Activated naive CD4-positive, alpha-beta T cell treated with anti-CD3 and anti-CD28 coated beads, Interleukin-2, amount 10 ng/mL, durations not matched to agents 7 days and 5 days (primary cell): ENCODE results near the gene GMDS.

Source experiments
- CTCF ChIA-PET: fragments of 350-600 bp; sonication (Branson Sonifier 250); formaldehyde crosslinking; loops from one replicate; lab custom pipeline; 2021; ENCODE audit warnings: antibody characterized with exemption; lab: Charles Lee
- DNase-seq: peaks from one replicate; pipeline ENCODE4 v3.0.0-alpha.2; 2020
- H3K27ac Mint-ChIP-seq: one replicate; pipeline ENCODE4 v1.8.0; 2021; ENCODE audit warnings: mild to moderate bottlenecking, moderate library complexity, mixed read lengths
- H3K27me3 Mint-ChIP-seq: one replicate; pipeline ENCODE4 v1.8.0; 2021; ENCODE audit warnings: mild to moderate bottlenecking, mixed read lengths
- H3K36me3 Mint-ChIP-seq: one replicate; pipeline ENCODE4 v1.8.0; 2021; ENCODE audit warnings: mixed read lengths
- H3K4me1 Mint-ChIP-seq: one replicate; pipeline ENCODE4 v1.8.0; 2021; ENCODE audit warnings: mixed read lengths
- H3K4me3 Mint-ChIP-seq: one replicate; pipeline ENCODE4 v1.8.0; 2021; ENCODE audit warnings: mild to moderate bottlenecking, moderate library complexity, mixed read lengths
- H3K9me3 Mint-ChIP-seq: one replicate; pipeline ENCODE4 v1.8.0; 2021; ENCODE audit warnings: mixed read lengths

The GMDS gene

DNA sequence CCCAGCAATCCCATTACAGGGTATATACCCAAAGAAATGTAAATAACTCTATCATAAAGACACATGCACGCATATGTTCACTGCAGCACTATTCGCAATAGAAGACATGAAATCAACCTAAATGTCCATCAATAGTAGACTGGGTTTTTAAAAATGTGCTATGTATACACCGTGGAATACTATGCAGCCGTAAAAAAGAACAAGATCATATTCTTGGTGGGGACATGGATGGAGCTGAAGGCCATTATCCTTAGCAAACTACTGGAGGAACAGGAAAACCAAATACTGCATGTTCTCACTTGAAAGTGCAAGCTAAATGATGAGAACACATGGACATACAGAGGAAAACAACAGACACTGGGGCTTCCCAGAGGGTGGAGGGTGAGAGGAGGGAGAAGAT, 201.2 kb downstream of the GMDS start:
- CTCF ChIA-PET = interaction anchor here (0.6 kb wide), 1 partner anchor 634 kb away, joined by 4 read pairs; no protein-coding TSS in a partner anchor
- Mint-ChIP-seq H3K27me3 (no peaks in the 10 kb centered on the region), H3K4me1 (no peaks in the 10 kb centered on the region), H3K27ac (no peak overlapping the region), H3K36me3 (no peaks in the 10 kb centered on the region), H3K4me3 (no peak overlapping the region), H3K9me3 (peaks cover 3% of the 10 kb centered on the region)
- DNase-seq = no peak

DNA sequence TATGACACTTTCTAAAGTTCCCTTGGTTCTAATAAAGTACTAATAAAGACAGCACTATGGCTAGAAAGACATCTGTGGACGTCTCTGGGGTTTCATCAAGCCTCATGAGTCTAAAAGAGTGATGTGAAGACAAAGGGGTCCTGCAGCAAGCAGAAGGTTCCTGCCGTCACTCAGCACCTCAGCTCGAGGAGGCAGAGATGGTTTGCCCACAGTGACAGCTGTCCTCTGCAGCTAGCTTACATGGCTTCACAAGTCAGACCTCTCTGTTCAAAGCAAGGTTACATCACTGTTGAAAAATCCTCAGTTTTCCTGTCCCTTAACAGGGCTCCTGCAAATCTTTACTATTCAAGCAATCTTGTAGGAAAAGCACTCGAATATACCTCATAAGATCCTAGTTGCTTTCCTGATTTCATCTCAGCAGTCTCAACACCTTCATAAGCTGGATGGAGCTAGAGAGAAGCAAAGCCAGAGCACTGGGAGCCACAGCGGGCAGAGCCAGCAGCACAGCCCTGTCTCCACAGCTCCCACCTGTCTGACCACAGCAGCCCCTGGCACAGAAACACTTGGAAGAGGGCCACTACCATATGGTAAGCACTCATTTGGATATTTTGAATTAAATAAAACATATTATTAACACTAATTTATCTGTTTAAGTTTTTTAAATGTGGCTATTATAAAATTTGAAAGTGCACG, 202.3 kb downstream of the GMDS start:
- Mint-ChIP-seq H3K36me3 (no peaks in the 10 kb centered on the region), H3K27ac (no peak overlapping the region), H3K4me3 (no peak overlapping the region), H3K9me3 (peaks cover 3% of the 10 kb centered on the region), H3K4me1 (peaks cover 10% of the 10 kb centered on the region), H3K27me3 (no peaks in the 10 kb centered on the region)
- DNase-seq = no peak
- CTCF ChIA-PET = no interaction called here

DNA sequence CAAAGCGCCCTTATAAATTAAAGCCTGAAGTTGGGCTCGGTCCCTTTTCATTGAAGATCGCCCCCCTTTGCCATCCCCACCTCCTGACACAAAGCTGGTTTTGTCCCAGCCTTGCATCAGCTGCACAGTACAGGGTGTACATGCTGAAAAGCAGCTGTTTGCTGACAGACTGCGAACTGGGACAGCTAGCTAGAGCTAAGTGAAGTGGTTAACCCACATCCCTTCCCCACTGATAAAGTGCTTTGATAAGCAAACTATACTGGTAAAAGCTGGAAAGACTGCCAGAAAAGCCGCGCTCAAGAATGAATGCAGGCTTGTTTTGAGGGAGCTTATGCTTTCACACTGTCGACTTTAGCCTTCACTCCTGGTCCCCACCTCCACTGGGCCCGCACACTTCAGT, 207.3 kb downstream of the GMDS start:
- Mint-ChIP-seq H3K4me3 (no peak overlapping the region), H3K36me3 (no peaks in the 10 kb centered on the region), H3K9me3 (no peaks in the 10 kb centered on the region), H3K4me1 (peaks cover 23% of the 10 kb centered on the region), H3K27ac (peak overlapping the region; percentile 69), H3K27me3 (no peaks in the 10 kb centered on the region)
- CTCF ChIA-PET = interaction anchor here (1.2 to 1.3 kb wide), 2 partner anchors 28 to 61 kb away, joined by 3 read pairs; no protein-coding TSS in a partner anchor
- peak; percentile 67 for DNase-seq

DNA sequence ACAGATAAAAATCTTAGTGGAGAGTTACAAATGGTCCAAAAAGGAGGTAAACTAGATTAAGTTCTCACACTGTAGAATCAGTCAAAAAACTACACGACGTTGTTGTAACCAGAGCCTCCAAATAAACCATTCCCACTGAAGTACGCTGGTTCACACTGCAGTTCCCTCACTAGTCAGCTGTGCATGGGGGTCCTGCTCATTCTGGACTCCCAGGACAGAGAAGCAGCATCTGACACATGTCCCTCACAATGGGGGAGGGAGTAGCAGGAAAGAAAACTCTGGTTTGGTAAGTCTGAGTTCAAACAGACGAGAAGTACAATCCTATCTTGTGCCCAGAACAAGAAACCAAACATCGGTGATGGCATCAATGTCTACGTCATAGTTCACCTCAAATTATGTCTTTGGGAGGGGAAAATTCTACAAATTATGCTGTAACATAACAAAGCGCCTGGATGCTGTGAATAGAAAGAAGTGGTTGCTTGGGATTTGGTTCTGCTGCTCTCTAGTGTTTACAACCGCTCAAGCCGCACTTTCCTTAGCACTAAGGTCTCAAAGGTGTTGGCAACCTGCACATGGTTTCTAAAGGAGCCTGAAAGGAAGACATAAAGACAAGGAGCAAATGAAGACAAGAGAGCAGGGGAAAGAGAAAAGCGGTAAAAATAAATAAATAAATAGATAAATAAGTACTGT, 208.0 kb downstream of the GMDS start:
- Mint-ChIP-seq H3K36me3 (no peaks in the 10 kb centered on the region), H3K27me3 (no peaks in the 10 kb centered on the region), H3K4me1 (peaks cover 23% of the 10 kb centered on the region), H3K9me3 (no peaks in the 10 kb centered on the region), H3K27ac (no peak overlapping the region), H3K4me3 (no peak overlapping the region)
- CTCF ChIA-PET = interaction anchor here (1.1 to 1.3 kb wide), 3 partner anchors 9 to 61 kb away, joined by 3 read pairs; no protein-coding TSS in a partner anchor
- DNase-seq = no peak

DNA sequence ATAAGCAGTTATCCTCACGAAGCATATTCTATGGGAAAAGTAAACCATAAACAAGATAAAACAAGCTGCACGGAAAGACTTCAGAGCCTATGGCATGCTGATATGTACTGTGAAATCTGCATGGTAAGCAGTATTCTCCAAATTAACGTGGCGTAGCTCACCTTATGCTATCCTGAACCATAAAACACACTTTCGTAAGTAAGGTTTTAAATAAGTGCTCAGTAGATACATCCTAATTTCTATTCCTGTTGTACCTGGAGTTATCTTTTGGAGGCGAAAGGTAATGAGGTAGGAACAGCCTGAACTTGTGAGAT, 208.7 kb downstream of the GMDS start:
- H3K27me3 Mint-ChIP-seq = no peaks in the 10 kb centered on the region
- no peak for DNase-seq
- H3K4me1 Mint-ChIP-seq = peaks cover 23% of the 10 kb centered on the region
- CTCF ChIA-PET = interaction anchor here (1.1 kb wide), 1 partner anchor 9 kb away, joined by 3 read pairs; no protein-coding TSS in a partner anchor
- H3K4me3 Mint-ChIP-seq = no peak overlapping the region
- no peaks in the 10 kb centered on the region for H3K36me3 Mint-ChIP-seq
- no peak overlapping the region for H3K27ac Mint-ChIP-seq
- no peaks in the 10 kb centered on the region for H3K9me3 Mint-ChIP-seq

DNA sequence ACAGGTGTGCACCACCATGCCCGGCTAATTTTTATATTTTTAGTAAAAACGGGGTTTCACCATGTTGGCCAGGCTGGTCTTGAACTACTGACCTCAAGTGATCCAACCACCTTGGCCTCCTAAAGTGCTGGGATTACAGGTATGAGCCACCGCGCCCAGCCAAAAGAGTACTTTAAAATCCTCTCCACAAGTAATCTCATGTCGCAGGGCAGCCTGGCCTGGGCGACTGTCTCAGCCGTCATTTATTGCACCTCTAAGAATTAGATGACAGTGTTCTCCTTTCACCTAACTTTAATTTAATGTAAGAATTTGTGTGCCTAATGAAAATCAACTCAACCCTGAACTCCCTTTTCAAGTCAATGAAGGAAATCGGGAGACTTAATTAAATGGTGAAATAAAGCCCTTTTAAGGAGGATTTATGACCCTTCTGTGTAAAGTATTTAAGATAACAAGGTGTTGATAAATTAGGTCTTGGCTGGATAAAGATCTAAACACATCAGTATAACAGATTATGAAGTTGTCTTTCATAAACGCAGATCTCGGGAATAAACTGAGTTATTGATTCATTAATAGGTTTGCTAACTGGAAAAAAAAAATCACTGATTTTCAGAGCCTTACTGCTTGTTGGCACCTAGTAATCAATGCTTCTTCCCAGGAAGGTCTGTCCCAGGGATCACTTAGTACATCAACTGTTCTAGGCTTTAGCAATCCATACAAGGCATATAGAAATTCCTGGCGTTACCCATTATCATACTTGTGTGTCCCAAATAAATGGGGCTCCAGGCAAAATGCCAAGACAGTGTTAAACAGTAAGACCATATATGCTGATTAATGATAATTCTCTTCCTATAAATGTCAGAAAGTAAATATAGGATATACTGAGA, 209.3 kb downstream of the GMDS start:
- H3K9me3 Mint-ChIP-seq = no peaks in the 10 kb centered on the region
- DNase-seq = no peak
- H3K36me3 Mint-ChIP-seq = no peaks in the 10 kb centered on the region
- no peaks in the 10 kb centered on the region for H3K27me3 Mint-ChIP-seq
- H3K4me1 Mint-ChIP-seq = peaks cover 23% of the 10 kb centered on the region
- H3K4me3 Mint-ChIP-seq = no peak overlapping the region
- no peak overlapping the region for H3K27ac Mint-ChIP-seq
- CTCF ChIA-PET = interaction anchor here (1.0 to 1.1 kb wide), 2 partner anchors 10 to 13 kb away, joined by 3 read pairs; no protein-coding TSS in a partner anchor

DNA sequence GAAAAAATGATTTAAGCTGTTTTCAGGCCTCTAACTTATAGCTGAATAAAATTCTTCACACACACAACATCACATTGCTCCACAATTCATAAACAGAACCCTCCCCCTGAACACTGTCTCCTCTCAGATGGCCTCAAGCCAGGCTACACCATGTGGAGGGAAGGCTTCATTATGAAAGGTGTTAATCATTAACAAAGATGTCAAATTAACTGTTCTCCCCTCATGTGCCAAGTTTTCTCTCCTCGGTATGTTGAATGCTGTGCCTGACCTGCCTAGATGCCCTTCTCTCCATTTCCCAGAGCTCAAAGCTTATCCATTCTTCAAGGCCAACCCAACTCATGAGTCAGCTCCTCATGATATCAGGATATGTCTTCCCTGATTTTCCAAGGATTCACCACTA, 210.4 kb downstream of the GMDS start:
- H3K36me3 Mint-ChIP-seq = no peaks in the 10 kb centered on the region
- no peak for DNase-seq
- no peaks in the 10 kb centered on the region for H3K27me3 Mint-ChIP-seq
- no peak overlapping the region for H3K27ac Mint-ChIP-seq
- no peaks in the 10 kb centered on the region for H3K9me3 Mint-ChIP-seq
- CTCF ChIA-PET = interaction anchor here (1.0 kb wide), 1 partner anchor 14 kb away, joined by 3 read pairs; no protein-coding TSS in a partner anchor
- H3K4me3 Mint-ChIP-seq = no peak overlapping the region
- peaks cover 23% of the 10 kb centered on the region for H3K4me1 Mint-ChIP-seq

DNA sequence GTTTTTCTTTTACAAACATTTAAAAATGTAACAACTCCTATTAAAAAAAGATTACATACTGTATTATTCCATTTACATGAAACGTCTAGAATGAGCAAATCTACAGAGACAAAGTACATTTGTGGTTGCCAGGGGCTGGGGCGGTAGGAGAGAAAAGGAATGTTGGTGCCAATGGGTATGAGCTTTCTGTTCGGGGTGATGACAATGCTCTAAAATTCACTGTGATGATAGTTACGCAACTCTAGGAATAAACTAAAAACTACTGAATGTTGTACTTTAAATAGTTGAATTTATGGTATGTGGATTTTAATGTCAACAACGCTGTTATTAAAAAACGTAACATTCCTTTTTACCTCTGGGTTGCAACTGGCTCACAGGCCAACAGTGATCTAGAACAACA, 211.1 kb downstream of the GMDS start:
- H3K27ac Mint-ChIP-seq = no peak overlapping the region
- CTCF ChIA-PET = no interaction called here
- no peaks in the 10 kb centered on the region for H3K27me3 Mint-ChIP-seq
- no peak overlapping the region for H3K4me3 Mint-ChIP-seq
- peaks cover 23% of the 10 kb centered on the region for H3K4me1 Mint-ChIP-seq
- no peaks in the 10 kb centered on the region for H3K36me3 Mint-ChIP-seq
- H3K9me3 Mint-ChIP-seq = no peaks in the 10 kb centered on the region
- no peak for DNase-seq

DNA sequence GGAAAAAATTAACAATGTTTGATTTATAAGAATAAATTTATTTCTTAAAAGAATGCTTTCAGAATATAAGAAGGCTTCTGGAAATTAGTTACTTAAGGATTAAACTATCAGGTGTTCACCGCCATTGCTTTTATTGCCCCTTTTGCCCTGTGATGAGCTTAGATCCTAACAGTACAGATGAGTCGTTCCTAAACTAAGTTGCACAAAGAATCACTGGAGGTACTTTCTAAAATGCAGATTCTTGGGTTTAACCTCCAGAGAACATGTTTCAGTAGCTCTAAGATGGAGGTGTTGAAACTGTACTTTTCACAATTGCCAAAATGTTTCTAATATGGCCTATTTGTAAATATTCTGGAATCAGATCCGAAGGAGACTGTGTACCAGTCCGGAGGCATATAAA, 211.9 kb downstream of the GMDS start:
- no peak overlapping the region for H3K4me3 Mint-ChIP-seq
- H3K36me3 Mint-ChIP-seq = no peaks in the 10 kb centered on the region
- H3K27ac Mint-ChIP-seq = no peak overlapping the region
- no peak for DNase-seq
- no peaks in the 10 kb centered on the region for H3K9me3 Mint-ChIP-seq
- peaks cover 21% of the 10 kb centered on the region for H3K4me1 Mint-ChIP-seq
- CTCF ChIA-PET = no interaction called here
- no peaks in the 10 kb centered on the region for H3K27me3 Mint-ChIP-seq

DNA sequence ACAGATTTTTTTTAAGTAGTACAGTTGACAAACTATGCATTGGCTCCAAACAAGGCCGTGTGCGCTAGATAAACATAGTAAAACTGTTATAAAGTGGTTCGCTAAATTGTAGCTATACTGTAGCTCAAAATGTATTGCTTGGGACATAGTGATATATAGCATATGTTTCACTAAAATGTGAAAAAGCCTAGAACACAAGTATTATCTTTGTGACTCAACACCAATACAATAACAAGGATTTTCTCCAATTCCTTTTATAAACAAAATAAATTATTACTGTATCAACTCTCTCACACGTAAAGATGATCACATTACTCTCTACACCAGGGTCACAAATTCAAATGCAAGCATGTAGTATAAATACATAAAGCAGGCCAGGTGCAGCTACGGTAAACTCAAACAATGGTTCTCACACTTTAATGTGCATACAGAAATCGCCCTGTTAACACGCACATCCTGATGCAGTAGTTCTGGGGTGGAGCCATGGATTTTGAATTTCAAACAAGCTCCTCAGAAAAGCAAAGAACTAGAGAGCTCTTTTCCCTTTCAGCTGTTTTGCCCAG, 214.6 kb downstream of the GMDS start:
- H3K4me1 Mint-ChIP-seq = peaks cover 7% of the 10 kb centered on the region
- CTCF ChIA-PET = interaction anchor here (0.6 kb wide), 1 partner anchor 93 kb away, joined by 3 read pairs; no protein-coding TSS in a partner anchor
- no peaks in the 10 kb centered on the region for H3K9me3 Mint-ChIP-seq
- H3K27ac Mint-ChIP-seq = no peak overlapping the region
- no peak overlapping the region for H3K4me3 Mint-ChIP-seq
- no peaks in the 10 kb centered on the region for H3K27me3 Mint-ChIP-seq
- DNase-seq = no peak
- H3K36me3 Mint-ChIP-seq = no peaks in the 10 kb centered on the region

DNA sequence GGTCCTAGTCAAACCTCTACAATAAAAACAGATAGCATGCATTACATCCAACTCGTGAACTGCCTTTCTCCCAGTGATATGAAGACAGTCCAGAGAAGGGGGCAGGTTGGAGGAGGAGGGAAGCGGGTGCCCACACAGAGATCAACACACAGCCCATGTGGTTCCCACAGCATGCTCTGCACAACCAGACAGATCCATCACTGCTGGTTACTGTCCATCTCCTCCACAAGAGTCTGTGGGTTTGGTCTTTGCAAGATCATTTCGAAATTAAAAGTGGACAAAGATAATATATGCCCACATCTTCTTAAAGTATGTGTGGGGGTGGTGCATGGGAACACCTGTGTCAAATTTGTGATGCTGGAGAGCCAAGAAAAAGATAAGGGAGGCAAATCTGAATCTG, 215.5 kb downstream of the GMDS start:
- H3K27ac Mint-ChIP-seq = no peak overlapping the region
- no peaks in the 10 kb centered on the region for H3K36me3 Mint-ChIP-seq
- CTCF ChIA-PET = no interaction called here
- no peaks in the 10 kb centered on the region for H3K9me3 Mint-ChIP-seq
- no peak overlapping the region for H3K4me3 Mint-ChIP-seq
- DNase-seq = no peak
- H3K27me3 Mint-ChIP-seq = no peaks in the 10 kb centered on the region
- peaks cover 7% of the 10 kb centered on the region for H3K4me1 Mint-ChIP-seq

DNA sequence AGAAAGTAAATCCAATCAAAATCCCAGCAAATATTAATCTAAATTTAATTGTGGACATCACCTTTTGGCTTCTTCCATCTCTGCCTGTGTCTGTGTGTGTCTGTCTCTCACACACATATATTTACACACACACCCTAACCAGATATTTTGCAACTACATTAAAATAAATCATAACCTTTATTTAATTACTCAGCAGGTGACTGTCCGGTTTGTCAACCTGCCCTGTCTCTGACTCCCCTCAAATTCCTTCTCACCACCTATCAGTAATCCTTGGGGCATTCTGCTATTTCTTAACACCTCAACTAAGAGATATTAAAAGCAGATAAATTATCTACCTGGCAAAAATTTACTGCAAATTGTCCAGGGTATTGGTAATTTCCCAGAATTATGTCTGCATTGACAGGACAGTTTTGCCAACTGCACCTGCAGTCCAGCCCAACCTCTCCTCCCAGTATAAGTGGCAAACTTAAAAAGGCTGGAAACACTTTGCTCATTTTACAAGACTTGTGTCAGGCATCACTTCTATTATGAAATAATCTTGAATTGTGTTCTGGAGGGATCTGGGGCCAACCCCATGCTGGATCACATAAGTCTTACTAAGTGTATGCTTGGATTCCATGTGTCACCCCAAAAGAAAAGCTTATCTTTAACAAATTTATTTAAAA, 216.1 kb downstream of the GMDS start:
- no peaks in the 10 kb centered on the region for H3K36me3 Mint-ChIP-seq
- CTCF ChIA-PET = no interaction called here
- no peak for DNase-seq
- no peak overlapping the region for H3K27ac Mint-ChIP-seq
- no peaks in the 10 kb centered on the region for H3K9me3 Mint-ChIP-seq
- H3K4me1 Mint-ChIP-seq = peaks cover 9% of the 10 kb centered on the region
- no peak overlapping the region for H3K4me3 Mint-ChIP-seq
- no peaks in the 10 kb centered on the region for H3K27me3 Mint-ChIP-seq

DNA sequence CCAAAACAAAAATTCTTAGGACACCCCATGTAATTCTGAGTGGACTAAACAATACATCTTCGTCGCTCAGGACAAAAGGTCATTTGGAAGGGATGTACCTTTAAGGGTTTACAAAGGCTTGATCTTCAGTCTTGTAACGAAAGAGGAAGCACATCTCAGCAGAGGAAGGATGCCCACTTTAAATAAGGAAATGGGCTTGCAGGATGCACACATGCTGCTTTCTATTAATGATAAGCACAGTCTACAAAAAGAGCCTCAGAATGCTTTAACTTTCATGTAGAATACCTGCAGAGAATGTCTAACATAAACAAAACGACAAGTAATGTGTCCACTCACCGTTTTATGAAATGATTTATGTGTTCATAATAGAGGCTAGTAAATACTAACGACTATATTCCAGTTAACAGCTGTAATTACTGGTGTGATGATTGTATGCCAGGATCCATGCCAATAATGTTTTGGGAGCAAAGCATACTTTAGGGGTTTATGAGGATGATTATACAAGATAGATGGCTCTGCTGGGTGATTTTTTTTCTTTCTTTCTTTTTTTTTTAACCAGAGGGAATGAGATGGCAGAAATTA, 216.9 kb downstream of the GMDS start:
- no peak for DNase-seq
- CTCF ChIA-PET = no interaction called here
- no peaks in the 10 kb centered on the region for H3K36me3 Mint-ChIP-seq

More for the DNA sequence above, 216.9 kb downstream of the GMDS start:
- Mint-ChIP-seq H3K9me3 (no peaks in the 10 kb centered on the region), H3K27me3 (no peaks in the 10 kb centered on the region), H3K4me3 (no peak overlapping the region), H3K4me1 (peaks cover 16% of the 10 kb centered on the region), H3K27ac (no peak overlapping the region)
